ENCODE results near the gene SIX5.

SIX5 gene

GRCh38 chr19:45764945-45765701 is 3.9 kb downstream of the SIX5 start:
- TF ChIP-seq CTCF (IDR thresholded peaks at IDR 0.05; ENCODE audit: low read depth, low read length, missing control alignments), result no peak

GRCh38 chr19:45764475-45764874 is 4.6 kb downstream of the SIX5 start:
- no peak for TF ChIP-seq CTCF (IDR thresholded peaks at IDR 0.05; ENCODE audit: low read depth, low read length, missing control alignments)
- H3K4me3 ChIP-seq (replicated peaks; ENCODE audit: low read depth, low read length), result no peak overlapping the region
- DNase-seq (ENCODE audit: extremely low read depth, low read depth), result no peak

More at GRCh38 chr19:45764945-45765701, 3.9 kb downstream of the SIX5 start:
- DNase-seq (ENCODE audit: extremely low read depth, low read depth), result no peak
- H3K4me3 ChIP-seq (replicated peaks; ENCODE audit: low read depth, low read length), result no peak overlapping the region

- no peak overlapping the region for H3K4me3 ChIP-seq (replicated peaks; ENCODE audit: low read depth, low read length)
- no peak for DNase-seq (ENCODE audit: extremely low read depth, low read depth)
- TF ChIP-seq CTCF (IDR thresholded peaks at IDR 0.05; ENCODE audit: low read depth, low read length, missing control alignments), result no peak
Observed at GRCh38 chr19:45763691-45764294, 5.3 kb downstream of the SIX5 start.

- no peak for DNase-seq (ENCODE audit: extremely low read depth, low read depth)
- no peak for TF ChIP-seq CTCF (IDR thresholded peaks at IDR 0.05; ENCODE audit: low read depth, low read length, missing control alignments)
- no peak overlapping the region for H3K4me3 ChIP-seq (replicated peaks; ENCODE audit: low read depth, low read length)
Observed at GRCh38 chr19:45762870-45763631, 6.0 kb downstream of the SIX5 start.

GRCh38 chr19:45761714-45762113 is 7.3 kb downstream of the SIX5 start:
- no peak for TF ChIP-seq CTCF (IDR thresholded peaks at IDR 0.05; ENCODE audit: low read depth, low read length, missing control alignments)
- no peak for DNase-seq (ENCODE audit: extremely low read depth, low read depth)
- H3K4me3 ChIP-seq (replicated peaks; ENCODE audit: low read depth, low read length), result no peak overlapping the region

GRCh38 chr19:45758921-45759320 is 10.1 kb downstream of the SIX5 start:
- no peak for TF ChIP-seq CTCF (IDR thresholded peaks at IDR 0.05; ENCODE audit: low read depth, low read length, missing control alignments)
- DNase-seq (ENCODE audit: extremely low read depth, low read depth), result no peak
- H3K4me3 ChIP-seq (replicated peaks; ENCODE audit: low read depth, low read length), result no peak overlapping the region
